ENCODE results near the gene HOXD10.

HOXD10 gene

DNA sequence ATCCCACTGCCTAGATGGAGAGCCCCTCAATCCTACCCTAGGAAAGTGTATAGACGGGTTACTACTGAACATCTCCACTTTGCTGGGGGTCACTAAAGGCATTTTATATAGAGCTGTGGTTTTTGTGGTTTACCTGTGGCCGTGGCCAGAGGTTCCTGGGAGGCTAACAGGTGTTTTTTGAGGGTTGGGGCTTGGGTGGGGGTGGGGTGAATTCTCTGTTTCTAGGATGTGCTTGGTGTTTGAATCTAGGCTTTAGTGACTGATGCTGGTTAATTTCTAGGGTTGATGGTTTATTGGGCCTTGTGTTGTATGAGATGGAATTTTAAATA is 20.6 kb downstream of the HOXD10 start:
- no peak for DNase-seq

DNA sequence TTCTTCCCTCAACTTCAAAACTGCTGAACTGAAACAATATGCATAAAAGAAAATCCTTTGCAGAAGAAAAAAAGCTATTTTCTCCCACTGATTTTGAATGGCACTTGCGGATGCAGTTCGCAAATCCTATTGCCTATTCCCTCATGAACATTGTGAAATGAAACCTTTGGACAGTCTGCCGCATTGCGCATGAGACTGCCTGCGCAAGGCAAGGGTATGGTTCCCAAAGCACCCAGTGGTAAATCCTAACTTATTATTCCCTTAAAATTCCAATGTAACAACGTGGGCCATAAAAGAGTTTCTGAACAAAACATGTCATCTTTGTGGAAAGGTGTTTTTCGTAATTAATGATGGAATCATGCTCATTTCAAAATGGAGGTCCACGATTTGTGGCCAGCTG is 21.3 kb downstream of the HOXD10 start:
- DNase-seq = no peak

DNA sequence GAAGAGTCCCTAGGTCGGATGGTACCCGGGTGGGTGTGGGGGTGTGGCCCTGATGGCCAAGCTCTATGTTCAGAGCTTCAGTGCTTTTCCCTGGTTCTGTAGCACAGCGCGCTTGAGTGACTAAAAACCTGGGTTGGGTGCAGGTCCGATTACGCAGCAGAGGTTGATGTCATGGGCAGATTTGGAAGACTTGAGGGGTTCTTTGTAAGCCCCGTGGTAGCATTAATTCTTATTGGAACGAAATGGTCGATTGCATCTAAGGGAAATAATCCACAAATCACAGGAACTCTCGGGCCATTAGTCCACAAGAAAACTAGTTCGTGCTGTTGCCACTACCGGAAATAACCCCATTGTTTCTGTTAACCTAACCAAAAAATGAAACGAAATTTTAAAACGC is 21.9 kb downstream of the HOXD10 start:
- no peak for DNase-seq

DNA sequence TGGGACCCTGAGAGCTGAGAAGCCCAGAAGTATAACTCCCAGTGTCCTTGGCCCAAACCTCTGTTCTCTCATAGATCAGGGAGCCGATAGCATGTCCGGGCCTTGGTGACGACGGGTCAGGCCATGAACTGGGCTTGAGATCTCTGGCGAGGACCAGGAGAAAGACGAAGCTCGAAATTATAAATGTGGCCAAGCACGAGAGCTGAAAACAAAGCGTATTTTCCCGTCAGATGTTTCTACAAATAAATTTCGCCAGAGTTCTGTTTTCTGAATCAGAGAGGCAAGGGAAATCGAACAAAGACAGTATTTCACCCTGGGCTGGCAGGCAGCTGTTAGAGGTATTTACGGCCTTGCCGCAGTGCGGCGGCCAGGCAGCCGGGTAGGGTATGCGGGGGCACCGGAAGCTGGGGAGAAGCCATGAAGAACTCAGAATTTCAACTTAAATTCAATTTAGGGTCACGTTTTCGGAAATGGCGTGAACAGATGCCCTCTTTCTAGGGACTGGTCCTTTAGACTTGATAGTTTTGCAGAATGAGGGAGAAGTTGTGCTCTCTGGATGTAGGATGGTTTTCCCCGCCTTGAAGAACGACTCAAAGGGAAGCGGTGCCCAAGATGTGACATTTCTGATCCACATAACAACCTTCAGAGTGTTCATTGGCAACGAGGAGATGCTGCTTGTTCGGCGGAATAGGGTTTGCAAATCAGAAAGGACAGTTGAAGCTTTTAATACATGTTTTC is 22.5 kb downstream of the HOXD10 start:
- no peak for DNase-seq

DNA sequence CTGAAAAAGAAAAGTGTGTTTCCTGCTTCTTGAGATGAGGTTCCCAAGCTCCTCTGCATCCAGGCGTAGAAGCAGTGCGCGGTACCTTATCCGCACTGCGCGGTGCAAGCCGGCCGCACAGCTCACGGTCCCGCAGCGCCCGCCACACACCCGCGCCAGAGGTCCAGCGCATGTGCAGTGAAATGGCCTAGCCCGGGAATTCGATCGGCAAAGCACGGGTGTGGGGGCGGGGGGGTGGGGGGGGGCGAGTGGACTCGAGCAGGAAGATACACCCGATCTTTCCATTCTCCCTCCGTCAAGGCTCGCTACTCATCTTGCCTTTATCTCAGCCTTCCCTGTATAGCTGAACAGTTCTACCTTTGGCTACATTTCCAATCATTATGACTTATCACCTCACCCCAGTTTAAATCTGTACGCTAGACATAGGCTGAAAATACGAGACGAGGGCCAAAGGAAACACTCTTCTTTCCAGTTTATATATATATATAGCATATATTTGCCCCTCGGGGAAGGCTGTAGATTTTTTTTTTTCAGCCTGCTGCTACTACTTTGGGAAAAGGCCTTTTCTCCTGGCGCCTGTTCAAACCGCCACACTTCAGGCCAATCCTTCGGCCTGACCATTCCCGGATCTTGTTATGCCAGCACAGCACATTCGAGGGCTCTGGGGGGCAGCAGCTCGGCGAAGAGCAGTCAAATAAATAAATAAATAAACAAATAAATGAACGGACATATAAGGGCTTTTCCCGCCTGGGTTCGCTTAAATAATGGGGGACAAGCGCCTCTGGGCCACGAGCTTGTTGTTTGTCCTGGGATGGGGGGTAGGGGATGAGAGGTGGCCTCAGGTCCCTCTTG is 23.3 kb downstream of the HOXD10 start:
- no peak for DNase-seq

DNA sequence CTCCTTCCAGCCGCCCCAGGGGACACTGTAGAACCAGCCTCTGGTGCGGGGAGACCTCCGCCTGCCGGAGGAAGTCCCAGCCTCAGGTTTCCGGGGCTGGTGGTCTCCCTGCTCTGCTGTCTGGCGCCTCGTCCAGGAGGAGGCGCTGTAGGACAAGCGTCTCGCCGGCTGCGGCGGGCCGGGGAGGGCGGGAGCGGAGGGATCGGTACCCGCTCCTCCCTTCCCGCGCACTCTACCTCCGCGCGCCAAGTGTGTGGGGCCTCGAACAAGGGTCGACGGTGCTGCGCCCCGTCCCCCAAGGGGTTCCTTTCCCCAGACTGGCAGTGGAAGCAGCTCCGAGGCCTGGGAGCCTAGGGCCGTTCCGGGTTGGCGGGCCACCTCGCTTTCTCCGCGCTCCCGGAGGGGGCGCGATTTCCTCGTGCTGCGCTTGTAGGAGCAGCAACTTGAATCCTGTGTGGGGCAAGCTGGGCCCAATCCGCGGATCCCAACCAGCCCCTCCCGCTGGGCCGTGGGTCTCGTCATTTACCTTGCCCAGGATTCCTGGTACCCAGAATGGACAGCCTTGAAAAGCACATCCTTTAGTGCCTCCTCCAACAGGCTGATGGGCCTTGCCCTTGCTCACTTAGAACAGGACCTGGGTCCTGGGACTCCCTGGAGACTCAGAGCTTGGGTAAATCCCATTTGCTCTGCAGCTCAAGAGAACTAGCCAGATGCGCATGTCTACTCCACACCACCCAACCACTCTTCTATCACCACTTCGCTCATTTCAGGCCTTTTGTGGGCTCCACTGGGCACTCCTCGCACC is 24.1 kb downstream of the HOXD10 start:
- DNase-seq = no peak

DNA sequence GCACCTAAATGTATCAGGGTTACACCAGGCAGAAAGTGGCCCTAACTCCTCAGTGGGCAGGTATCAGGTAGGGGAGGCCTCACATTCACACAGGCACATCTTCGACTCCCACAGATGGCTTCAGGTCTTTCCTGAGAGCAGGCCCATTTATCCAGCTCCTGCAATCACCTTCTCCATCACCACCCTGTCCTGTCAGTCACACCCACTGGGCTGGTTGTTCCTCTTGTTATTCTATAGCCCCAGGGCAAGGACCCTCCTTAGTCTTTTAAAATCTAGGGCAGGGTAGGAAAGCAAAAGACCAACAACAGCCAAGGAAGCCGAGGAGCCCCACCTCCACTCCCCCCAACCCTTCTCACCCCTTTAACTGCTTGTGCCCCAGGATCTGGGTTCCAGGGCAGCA is 25.7 kb downstream of the HOXD10 start:
- DNase-seq = no peak

DNA sequence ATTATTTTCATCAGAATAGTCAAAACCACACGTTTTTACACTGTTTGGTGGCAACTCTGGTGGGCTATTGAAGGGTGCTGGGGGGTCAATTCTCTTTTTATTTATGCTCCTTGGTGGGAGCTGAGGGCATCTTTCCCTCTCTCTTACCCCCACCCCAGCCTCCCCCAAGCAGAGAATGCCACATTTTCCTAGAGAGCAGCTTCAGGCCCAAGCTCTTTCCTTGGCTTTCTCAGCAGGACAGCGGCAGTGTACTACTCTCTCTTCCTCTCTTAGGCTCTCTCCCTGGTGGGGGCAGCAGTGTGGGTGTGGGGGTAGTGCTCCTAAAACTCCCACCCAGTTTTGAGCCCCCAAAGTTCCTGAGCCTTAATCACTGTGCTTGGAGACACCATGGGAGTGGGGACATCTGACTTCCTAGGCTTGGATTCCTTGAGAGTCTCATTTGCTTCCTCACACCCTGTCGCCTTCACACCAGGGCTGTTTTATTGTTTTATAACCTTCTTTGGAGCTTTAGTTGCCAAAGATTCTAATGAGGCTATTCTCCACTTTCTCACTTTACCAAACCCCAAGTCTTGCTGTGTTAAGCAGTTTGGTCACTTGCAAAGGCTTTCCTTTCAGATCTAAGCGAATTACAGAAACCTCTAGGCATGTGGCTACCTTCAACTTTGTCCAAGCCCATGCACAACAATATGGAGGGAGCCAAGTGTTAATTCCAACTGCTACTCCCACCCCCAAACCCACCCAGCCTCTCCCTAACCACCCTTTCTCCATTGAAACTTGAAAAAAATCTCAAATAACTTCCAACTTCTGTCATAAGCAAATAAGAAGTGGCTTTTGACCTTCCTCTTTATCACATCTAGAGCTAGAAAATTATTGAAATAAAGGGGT is 28.7 kb downstream of the HOXD10 start:
- no peak for DNase-seq

DNA sequence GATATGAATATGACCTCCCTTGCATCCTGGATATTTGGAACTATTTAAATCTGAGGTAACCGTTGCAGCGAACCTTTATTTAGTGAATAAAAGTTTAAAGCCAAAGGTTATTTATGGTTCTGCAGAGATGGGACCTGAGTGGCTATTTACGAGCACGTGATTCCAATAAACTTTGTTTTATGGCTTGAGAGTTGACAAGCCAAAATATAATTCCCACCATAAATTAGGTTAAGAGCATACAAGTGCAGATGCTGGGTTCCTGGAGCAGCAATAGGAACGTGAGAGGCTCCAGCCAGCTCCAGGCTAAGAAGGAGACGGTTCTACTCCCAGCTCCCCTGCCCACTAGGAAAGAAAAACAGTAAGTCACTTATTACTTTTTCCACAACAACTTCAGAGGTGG is 29.5 kb downstream of the HOXD10 start:
- DNase-seq = no peak

DNA sequence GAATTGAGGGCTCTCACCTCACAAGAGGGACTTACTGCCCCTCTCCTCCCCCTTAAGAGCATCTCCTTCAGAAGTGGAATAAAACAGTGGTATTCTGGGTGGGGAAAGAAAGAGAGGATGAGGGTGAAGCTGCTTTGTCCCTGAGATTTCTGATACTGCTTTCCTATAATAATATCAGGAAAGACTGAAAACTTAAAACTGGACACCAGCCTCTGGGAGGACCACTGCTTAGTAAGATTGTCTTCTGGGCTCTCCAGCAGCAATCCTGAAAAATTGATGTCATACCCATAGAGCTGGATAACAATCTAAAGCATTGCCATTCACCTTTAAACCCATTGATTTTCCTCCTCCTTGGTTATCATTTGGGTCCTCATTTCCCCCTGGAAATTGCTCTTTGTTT is 30.1 kb downstream of the HOXD10 start:
- no peak for DNase-seq

DNA sequence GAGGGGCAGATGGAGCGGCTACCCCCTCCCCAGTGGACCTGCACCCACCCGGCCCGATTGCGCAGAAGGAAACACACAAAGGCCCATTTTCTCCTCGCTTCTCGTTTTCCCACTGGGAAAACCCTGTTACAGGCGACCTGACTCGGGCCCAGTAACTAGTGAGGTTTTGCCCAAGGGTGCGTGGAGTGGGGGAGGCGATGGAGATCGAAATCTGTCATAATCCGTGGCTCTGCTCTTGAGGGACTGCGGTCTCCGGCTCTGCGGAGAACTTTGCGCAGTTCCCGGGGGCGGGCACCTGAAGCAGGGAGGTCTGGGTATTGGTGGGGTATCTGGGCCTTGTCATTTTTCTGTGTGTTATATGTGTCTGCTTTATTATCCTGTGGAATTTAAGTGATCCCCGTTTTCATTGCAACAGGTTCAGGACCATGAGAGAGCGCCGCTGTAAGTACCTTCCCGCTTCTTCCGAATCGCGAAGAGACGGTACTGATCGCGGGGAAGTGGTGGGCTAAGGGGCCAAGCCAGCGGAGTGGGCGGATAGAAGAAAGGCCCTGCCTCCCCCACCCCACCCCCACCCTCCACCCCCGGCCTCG is 30.7 kb downstream of the HOXD10 start:
- no peak for DNase-seq

DNA sequence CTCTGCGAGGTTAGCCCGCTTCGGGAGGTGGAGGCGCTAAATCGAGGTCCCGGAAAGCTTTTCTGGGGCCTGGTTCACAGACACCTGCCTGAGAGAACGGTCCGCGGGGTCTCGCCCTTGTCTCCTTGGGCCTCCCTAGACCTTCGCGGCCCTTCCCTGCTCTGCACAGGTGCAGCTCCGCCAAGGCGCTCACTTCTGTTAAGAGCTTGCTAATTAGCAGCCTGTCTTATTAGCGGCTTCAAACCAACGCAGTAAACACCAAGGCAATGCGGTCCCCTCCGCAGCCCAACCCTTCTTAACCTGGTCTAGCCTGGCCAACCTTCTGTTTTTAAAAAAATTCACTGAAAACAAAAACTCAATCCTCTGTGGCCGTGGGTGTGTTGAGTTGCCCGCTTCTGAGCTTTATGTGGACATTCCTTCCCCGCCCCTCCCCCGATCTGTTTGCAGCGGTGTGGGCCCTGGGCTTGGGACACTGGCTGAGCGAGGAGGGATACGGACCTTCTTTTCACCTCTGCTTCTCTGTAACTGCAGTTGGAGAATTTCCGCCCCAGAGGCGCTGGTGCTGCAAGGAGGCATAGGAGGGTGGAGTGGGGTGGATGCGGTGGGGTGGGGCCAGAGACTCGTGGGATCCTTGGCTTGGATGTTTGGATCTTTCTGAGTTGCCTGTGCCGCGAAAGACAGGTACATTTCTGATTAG is 31.4 kb downstream of the HOXD10 start:
- DNase-seq = no peak

DNA sequence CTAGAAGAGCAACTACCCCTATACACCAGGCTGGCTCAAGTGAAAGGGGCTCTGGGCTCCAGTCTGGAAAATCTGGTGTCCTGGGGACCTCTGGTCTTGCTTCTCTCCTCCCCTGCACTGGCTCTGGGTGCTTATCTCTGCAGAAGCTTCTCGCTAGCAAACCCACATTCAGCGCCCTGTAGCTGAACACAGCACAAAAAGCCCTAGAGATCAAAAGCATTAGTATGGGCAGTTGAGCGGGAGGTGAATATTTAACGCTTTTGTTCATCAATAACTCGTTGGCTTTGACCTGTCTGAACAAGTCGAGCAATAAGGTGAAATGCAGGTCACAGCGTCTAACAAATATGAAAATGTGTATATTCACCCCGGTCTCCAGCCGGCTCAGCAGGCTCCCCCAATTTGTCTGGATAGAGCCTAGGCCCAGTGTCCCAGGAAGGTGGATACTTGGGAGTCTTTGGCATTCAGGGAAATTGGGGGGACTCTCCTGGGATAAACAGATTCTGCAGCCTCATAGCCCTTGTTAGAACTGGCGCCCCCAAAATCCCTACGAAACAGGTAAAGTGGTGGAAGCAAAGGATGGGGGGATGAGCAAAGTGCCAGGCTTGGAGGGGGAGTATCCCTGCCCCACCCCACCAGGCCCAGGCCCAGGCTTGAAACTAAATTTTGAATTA is 32.3 kb downstream of the HOXD10 start:
- no peak for DNase-seq

DNA sequence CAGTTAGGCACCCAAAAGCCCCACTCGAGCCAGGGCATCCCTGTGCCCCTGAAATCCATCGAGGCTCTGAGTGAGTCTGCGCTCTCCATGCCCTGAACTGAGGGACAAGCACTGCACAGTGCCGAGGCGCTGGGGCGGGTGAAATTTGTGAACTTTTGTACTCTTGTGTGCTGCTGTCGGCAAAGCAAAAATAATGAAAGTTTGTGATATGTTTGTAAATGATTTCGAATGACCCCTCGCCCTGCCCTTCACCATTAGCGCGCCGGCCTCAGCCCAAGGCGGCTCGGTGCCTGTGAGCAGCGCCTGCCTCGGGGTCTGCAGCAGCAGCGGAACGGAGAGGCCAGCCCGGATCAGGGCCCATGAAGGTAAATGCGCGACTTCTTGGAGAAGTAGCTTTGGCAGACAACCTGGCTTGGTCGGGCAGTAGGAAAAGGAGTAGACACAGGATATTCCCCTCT is 32.9 kb downstream of the HOXD10 start:
- DNase-seq = no peak

DNA sequence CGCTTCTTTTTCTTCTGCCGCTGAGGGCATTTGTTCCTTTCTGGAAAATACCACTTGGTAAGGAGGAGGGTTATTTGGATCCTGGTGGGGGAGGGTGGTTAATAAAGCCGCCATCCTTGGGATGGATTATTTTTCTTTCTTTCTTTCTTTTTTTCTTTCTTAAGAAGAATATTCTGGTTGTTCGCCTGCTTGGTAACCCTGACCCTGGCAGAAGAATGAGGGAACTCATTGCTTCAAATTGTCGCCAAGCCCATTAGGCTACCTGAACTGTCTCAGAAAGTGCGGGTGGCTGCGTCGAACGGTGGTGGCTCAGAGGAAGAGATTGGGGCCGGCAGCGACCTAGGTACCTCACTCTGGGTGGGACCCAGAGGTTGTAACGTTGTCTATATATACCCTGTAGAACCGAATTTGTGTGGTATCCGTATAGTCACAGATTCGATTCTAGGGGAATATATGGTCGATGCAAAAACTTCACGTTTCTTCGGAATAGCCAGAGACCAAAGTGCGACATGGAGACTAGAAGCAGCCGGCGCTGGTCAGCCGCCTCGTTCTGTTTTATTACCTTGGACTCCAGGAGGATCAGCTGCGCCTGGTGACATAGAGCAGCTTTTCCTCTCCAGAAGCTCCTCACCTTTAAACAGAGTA is 33.5 kb downstream of the HOXD10 start:
- no peak for DNase-seq

DNA sequence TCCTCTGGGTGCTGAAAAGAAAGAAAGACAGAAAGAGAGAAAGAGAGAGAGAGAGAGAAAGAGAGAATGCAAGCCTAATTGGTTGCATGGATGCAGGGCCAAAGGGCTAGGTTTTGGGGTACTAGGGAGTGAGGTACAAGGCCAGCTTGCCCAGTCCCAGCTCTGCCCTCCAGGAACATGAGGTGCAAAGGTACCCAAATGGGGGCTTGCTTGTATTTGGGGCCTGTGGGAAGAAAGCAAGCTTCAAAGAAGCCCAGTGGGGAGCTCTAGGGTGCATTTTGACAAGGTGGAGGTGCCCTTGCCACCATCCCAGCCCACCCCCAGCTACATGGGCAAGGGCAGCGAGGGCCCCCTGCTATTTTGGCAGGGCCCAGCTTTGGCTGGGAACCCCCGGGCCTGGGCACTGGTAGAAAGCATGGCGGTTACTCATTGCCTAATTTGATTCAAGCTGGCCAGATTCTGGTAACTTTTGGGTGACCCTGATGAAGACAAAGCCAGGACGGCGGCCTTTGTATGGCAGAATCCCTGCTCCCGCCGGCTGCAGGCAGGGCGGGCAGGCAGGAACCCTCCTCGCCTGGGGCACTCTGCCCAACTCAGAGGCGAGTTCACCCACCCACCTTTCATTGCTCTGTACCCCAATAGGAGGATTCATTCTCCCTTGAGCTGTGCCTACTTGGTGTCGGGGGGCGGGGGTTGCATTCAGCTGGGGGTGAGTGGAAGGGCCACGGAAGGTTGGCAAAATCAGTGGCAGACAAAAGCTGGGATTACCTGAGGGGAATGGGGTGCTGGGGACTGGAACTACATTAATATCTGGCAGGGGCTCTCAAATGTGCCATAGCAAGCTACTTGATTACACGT is 34.2 kb downstream of the HOXD10 start:
- no peak for DNase-seq

DNA sequence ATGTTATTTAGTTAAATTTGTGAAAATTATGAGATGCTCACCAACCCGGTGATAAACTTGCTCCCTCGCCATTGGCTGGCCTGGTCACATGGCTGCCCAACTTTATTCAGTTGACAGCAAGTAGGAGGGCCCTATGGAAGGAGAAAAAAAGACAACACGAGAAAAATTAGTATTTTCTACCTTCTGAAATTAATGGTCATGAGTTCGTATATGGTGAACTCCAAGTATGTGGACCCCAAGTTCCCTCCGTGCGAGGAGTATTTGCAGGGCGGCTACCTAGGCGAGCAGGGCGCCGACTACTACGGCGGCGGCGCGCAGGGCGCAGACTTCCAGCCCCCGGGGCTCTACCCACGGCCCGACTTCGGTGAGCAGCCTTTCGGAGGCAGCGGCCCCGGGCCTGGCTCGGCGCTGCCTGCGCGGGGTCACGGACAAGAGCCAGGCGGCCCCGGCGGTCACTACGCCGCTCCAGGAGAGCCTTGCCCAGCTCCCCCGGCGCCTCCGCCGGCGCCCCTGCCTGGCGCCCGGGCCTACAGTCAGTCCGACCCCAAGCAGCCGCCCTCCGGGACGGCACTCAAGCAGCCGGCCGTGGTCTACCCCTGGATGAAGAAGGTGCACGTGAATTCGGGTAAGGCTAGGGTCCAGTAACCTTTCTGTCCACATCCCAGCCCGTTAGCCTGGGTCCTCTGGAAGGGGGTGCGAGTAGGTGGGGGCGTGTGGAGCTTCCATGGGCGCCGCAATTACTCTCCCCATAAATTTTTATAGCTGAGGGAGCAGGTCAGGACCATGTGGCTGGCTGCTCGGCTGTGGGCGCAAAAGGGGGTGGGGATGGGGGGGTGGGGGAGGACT is 35.1 kb downstream of the HOXD10 start, which contains the start of gene HOXD4:
Gene HOXD4, plus strand, starts transcription at position 109 of the 846 bp plus-strand sequence. Its CDS starts 84 bp downstream, at position 193.
- no peak for DNase-seq
